ENCODE results near the gene ARHGAP45.

The ARHGAP45 gene

GRCh38 chr19:1103132-1103707, 36.3 kb downstream of the ARHGAP45 start:
- peak overlapping the region; percentile 11 for H3K9ac ChIP-seq (ENCODE audit: low read length)

GRCh38 chr19:1103708-1104310, 36.8 kb downstream of the ARHGAP45 start, which contains the start of gene GPX4:
Gene GPX4, plus strand, starts transcription at chr19:1103994. Its CDS starts 50 bp downstream, at chr19:1104044.
- peaks cover 49% of the 10 kb centered on the region for H3K4me1 ChIP-seq (ENCODE audit: control insufficient read depth, insufficient read depth, low read length)
- no peak within 1 kb of the TSS for H3K4me3 ChIP-seq (ENCODE audit: low read length)
- peak within 1 kb of the TSS; percentile 59 for H3K9ac ChIP-seq (ENCODE audit: low read length)
- H3K36me3 ChIP-seq (ENCODE audit: control insufficient read depth, insufficient read depth, low read length), result no peaks in the 10 kb centered on the region
- H3K9me3 ChIP-seq (ENCODE audit: control insufficient read depth, low read length), result no peaks in the 10 kb centered on the region
- H3K27me3 ChIP-seq (ENCODE audit: control insufficient read depth, insufficient read depth, low read length), result no peaks in the 10 kb centered on the region

More at GRCh38 chr19:1103132-1103707, 36.3 kb downstream of the ARHGAP45 start:
- peaks cover 55% of the 10 kb centered on the region for H3K4me1 ChIP-seq (ENCODE audit: control insufficient read depth, insufficient read depth, low read length)
- H3K36me3 ChIP-seq (ENCODE audit: control insufficient read depth, insufficient read depth, low read length), result no peaks in the 10 kb centered on the region
- no peak overlapping the region for H3K4me3 ChIP-seq (ENCODE audit: low read length)
- H3K27me3 ChIP-seq (ENCODE audit: control insufficient read depth, insufficient read depth, low read length), result no peaks in the 10 kb centered on the region
- H3K9me3 ChIP-seq (ENCODE audit: control insufficient read depth, low read length), result no peaks in the 10 kb centered on the region

- Histone ChIP-seq H3K9ac (ENCODE audit: low read length) (peak overlapping the region; percentile 59), H3K9me3 (ENCODE audit: control insufficient read depth, low read length) (no peaks in the 10 kb centered on the region), H3K4me3 (ENCODE audit: low read length) (no peak overlapping the region), H3K27me3 (ENCODE audit: control insufficient read depth, insufficient read depth, low read length) (no peaks in the 10 kb centered on the region), H3K36me3 (ENCODE audit: control insufficient read depth, insufficient read depth, low read length) (no peaks in the 10 kb centered on the region), H3K4me1 (ENCODE audit: control insufficient read depth, insufficient read depth, low read length) (peaks cover 44% of the 10 kb centered on the region)
These were observed 37.5 kb downstream of the ARHGAP45 start for GRCh38 chr19:1104311-1105007.

- Histone ChIP-seq H3K4me3 (ENCODE audit: low read length) (no peak overlapping the region), H3K9ac (ENCODE audit: low read length) (peak overlapping the region; percentile 55), H3K27me3 (ENCODE audit: control insufficient read depth, insufficient read depth, low read length) (no peaks in the 10 kb centered on the region), H3K9me3 (ENCODE audit: control insufficient read depth, low read length) (no peaks in the 10 kb centered on the region), H3K4me1 (ENCODE audit: control insufficient read depth, insufficient read depth, low read length) (peaks cover 44% of the 10 kb centered on the region), H3K36me3 (ENCODE audit: control insufficient read depth, insufficient read depth, low read length) (no peaks in the 10 kb centered on the region)
These were observed 38.3 kb downstream of the ARHGAP45 start for GRCh38 chr19:1105008-1105872.

- Histone ChIP-seq H3K4me1 (ENCODE audit: control insufficient read depth, insufficient read depth, low read length) (peaks cover 44% of the 10 kb centered on the region), H3K27me3 (ENCODE audit: control insufficient read depth, insufficient read depth, low read length) (no peaks in the 10 kb centered on the region), H3K4me3 (ENCODE audit: low read length) (no peak overlapping the region), H3K36me3 (ENCODE audit: control insufficient read depth, insufficient read depth, low read length) (no peaks in the 10 kb centered on the region), H3K9ac (ENCODE audit: low read length) (no peak overlapping the region), H3K9me3 (ENCODE audit: control insufficient read depth, low read length) (no peaks in the 10 kb centered on the region)
These were observed 39.2 kb downstream of the ARHGAP45 start for GRCh38 chr19:1105873-1106840.

- Histone ChIP-seq H3K4me1 (ENCODE audit: control insufficient read depth, insufficient read depth, low read length) (peaks cover 35% of the 10 kb centered on the region), H3K9ac (ENCODE audit: low read length) (no peak overlapping the region)
These were observed 40.1 kb downstream of the ARHGAP45 start for GRCh38 chr19:1106841-1107660.

GRCh38 chr19:1107661-1108261, 40.8 kb downstream of the ARHGAP45 start:
- H3K9ac ChIP-seq (ENCODE audit: low read length), result no peak overlapping the region
- no peaks in the 10 kb centered on the region for H3K36me3 ChIP-seq (ENCODE audit: control insufficient read depth, insufficient read depth, low read length)
- H3K9me3 ChIP-seq (ENCODE audit: control insufficient read depth, low read length), result no peaks in the 10 kb centered on the region
- no peak overlapping the region for H3K4me3 ChIP-seq (ENCODE audit: low read length)
- H3K4me1 ChIP-seq (ENCODE audit: control insufficient read depth, insufficient read depth, low read length), result peaks cover 32% of the 10 kb centered on the region
- no peaks in the 10 kb centered on the region for H3K27me3 ChIP-seq (ENCODE audit: control insufficient read depth, insufficient read depth, low read length)

More at GRCh38 chr19:1106841-1107660, 40.1 kb downstream of the ARHGAP45 start:
- Histone ChIP-seq H3K27me3 (ENCODE audit: control insufficient read depth, insufficient read depth, low read length) (no peaks in the 10 kb centered on the region), H3K9me3 (ENCODE audit: control insufficient read depth, low read length) (no peaks in the 10 kb centered on the region), H3K4me3 (ENCODE audit: low read length) (no peak overlapping the region), H3K36me3 (ENCODE audit: control insufficient read depth, insufficient read depth, low read length) (no peaks in the 10 kb centered on the region)

- no peaks in the 10 kb centered on the region for H3K9me3 ChIP-seq (ENCODE audit: control insufficient read depth, low read length)
- H3K4me1 ChIP-seq (ENCODE audit: control insufficient read depth, insufficient read depth, low read length), result peaks cover 32% of the 10 kb centered on the region
- H3K27me3 ChIP-seq (ENCODE audit: control insufficient read depth, insufficient read depth, low read length), result no peaks in the 10 kb centered on the region
- H3K36me3 ChIP-seq (ENCODE audit: control insufficient read depth, insufficient read depth, low read length), result no peaks in the 10 kb centered on the region
- H3K4me3 ChIP-seq (ENCODE audit: low read length), result no peak overlapping the region
- H3K9ac ChIP-seq (ENCODE audit: low read length), result no peak overlapping the region
These were observed 41.5 kb downstream of the ARHGAP45 start for GRCh38 chr19:1108291-1109031.

GRCh38 chr19:1109032-1109551, 42.1 kb downstream of the ARHGAP45 start:
- no peak overlapping the region for H3K4me3 ChIP-seq (ENCODE audit: low read length)

More at GRCh38 chr19:1109032-1109551, 42.1 kb downstream of the ARHGAP45 start:
- no peak overlapping the region for H3K9ac ChIP-seq (ENCODE audit: low read length)
- peaks cover 37% of the 10 kb centered on the region for H3K4me1 ChIP-seq (ENCODE audit: control insufficient read depth, insufficient read depth, low read length)
- peaks cover 2% of the 10 kb centered on the region for H3K36me3 ChIP-seq (ENCODE audit: control insufficient read depth, insufficient read depth, low read length)
- H3K27me3 ChIP-seq (ENCODE audit: control insufficient read depth, insufficient read depth, low read length), result no peaks in the 10 kb centered on the region
- H3K9me3 ChIP-seq (ENCODE audit: control insufficient read depth, low read length), result no peaks in the 10 kb centered on the region
